Smooth muscle cell (in vitro differentiated cells): ENCODE data around the gene DLX1. TPM values are rescaled to one million over a fixed set of nuclear protein-coding genes. Genes with fewer than 3 reads are reported as not detected.
"Not testable (repeated sequence)": the region's sequence is repeated elsewhere in the genome, so short reads cannot be mapped to it uniquely, and the experiment has no call there.

Source experiments
- DNase-seq: peaks from one replicate; lab custom pipeline; 2025; ENCODE audit not compliant: unreplicated experiment; lab: John Stamatoyannopoulos, UW
- H2AFZ ChIP-seq: fragments of 200-600 bp; sonication (generic); 2 replicates; pipeline ENCODE4 v1.6.0; 2016; ENCODE audit warnings: antibody characterized with exemption, low read depth, mild to moderate bottlenecking
- H3F3A ChIP-seq: fragments of 200-600 bp; sonication (generic); 2 replicates; pipeline ENCODE4 v1.6.0; 2017; ENCODE audit warnings: antibody characterized with exemption, low read depth
- H3K27ac ChIP-seq: fragments of 200-600 bp; sonication (generic); 2 replicates; pipeline ENCODE4 v1.5.1; 2016; ENCODE audit warnings: low read depth, mild to moderate bottlenecking
- H3K27me3 ChIP-seq: fragments of 200-600 bp; sonication (generic); 2 replicates; pipeline ENCODE4 v1.6.1; 2016; ENCODE audit warnings: low read depth, mild to moderate bottlenecking
- H3K36me3 ChIP-seq: fragments of 200-600 bp; sonication (generic); 2 replicates; pipeline ENCODE4 v1.5.1; 2016; ENCODE audit warnings: low read depth
- H3K4me1 ChIP-seq: fragments of 200-600 bp; sonication (generic); 2 replicates; pipeline ENCODE4 v1.5.1; 2016; ENCODE audit warnings: low read depth
- H3K4me2 ChIP-seq: fragments of 200-600 bp; sonication (generic); 2 replicates; pipeline ENCODE4 v1.6.0; 2016; ENCODE audit warnings: mild to moderate bottlenecking
- H3K4me3 ChIP-seq: fragments of 200-600 bp; sonication (generic); 2 replicates; pipeline ENCODE4 v1.5.1; 2016; ENCODE audit warnings: mild to moderate bottlenecking
- H3K79me2 ChIP-seq: fragments of 200-600 bp; sonication (generic); 2 replicates; pipeline ENCODE4 v1.6.0; 2016; ENCODE audit warnings: low read depth, mild to moderate bottlenecking
- H3K9ac ChIP-seq: fragments of 200-600 bp; sonication (generic); 2 replicates; pipeline ENCODE4 v1.6.0; 2016; ENCODE audit warnings: low read depth
- H3K9me3 ChIP-seq: fragments of 200-600 bp; sonication (generic); replicated peaks from 2 replicates; pipeline ENCODE4 v1.5.1; 2016; ENCODE audit warnings: low read depth
- H4K20me1 ChIP-seq: fragments of 200-600 bp; sonication (generic); 2 replicates; pipeline ENCODE4 v1.6.0; 2016; ENCODE audit warnings: low read depth
- CTCF ChIP-seq: fragments of 200-600 bp; sonication (generic); IDR thresholded peaks from 2 replicates; pipeline ENCODE4 v1.5.1; 2017; ENCODE audit warnings: borderline replicate concordance, mild to moderate bottlenecking, antibody characterized with exemption; ENCODE audit not compliant: insufficient read depth, poor library complexity, severe bottlenecking
- WGBS: methylation state at CpG from one replicate; pipeline ENCODE4 v1.1.7; 2016; ENCODE audit warnings: low lambda C conversion rate; 5-methylcytosine and 5-hydroxymethylcytosine counted together
- polyA plus RNA-seq: library from polyadenylated mRNA; unstranded; fragments of >200 nt; fragmentation: Nextera tagmentation; extraction: Ambion mirVana; gene quantifications from 2 replicates; pipeline ENCODE4 v1.2.1, GENCODE V29; 2016
- total RNA-seq: library from RNA; depleted of rRNA; stranded (reverse); fragments of >200 nt; gene quantifications from 2 replicates; pipeline ENCODE4 v1.2.3, GENCODE V29; 2014

Gene DLX1
- total and polyA plus RNA-seq, 2 experiments from 2014 or later, result 3.3 to 3.5 TPM

GRCh38 chr2:172062402-172063004 is 22.8 kb upstream of the DLX1 start:
- H2AFZ ChIP-seq, result no peak overlapping the region
- TF ChIP-seq CTCF, result no peak
- no peak for DNase-seq
- H3K4me2 ChIP-seq, result no peak overlapping the region
- H3F3A ChIP-seq, result no peaks in the 10 kb centered on the region
- no peak overlapping the region for H3K9ac ChIP-seq
- no peaks in the 10 kb centered on the region for H3K9me3 ChIP-seq
- H3K4me3 ChIP-seq, result no peak overlapping the region
- H3K27me3 ChIP-seq, result no peaks in the 10 kb centered on the region
- H3K27ac ChIP-seq, result no peak overlapping the region
- H3K4me1 ChIP-seq, result no peaks in the 10 kb centered on the region
- 74% methylated on average over 1 of the region's 1 CpG for WGBS
- H3K79me2 ChIP-seq, result no peaks in the 10 kb centered on the region
- H4K20me1 ChIP-seq, result no peaks in the 10 kb centered on the region
- H3K36me3 ChIP-seq, result no peaks in the 10 kb centered on the region

GRCh38 chr2:172063446-172063845 is 21.9 kb upstream of the DLX1 start:
- Histone ChIP-seq H3F3A (no peaks in the 10 kb centered on the region), H2AFZ (no peak overlapping the region), H3K27ac (no peak overlapping the region), H3K27me3 (no peaks in the 10 kb centered on the region), H3K9me3 (no peaks in the 10 kb centered on the region), H3K79me2 (no peaks in the 10 kb centered on the region), H4K20me1 (no peaks in the 10 kb centered on the region), H3K36me3 (no peaks in the 10 kb centered on the region), H3K9ac (no peak overlapping the region), H3K4me2 (no peak overlapping the region), H3K4me3 (no peak overlapping the region), H3K4me1 (no peaks in the 10 kb centered on the region)
- 80% methylated on average over 9 of the region's 9 CpGs for WGBS
- no peak for TF ChIP-seq CTCF
- no peak for DNase-seq

GRCh38 chr2:172065111-172065510 is 20.2 kb upstream of the DLX1 start:
- Histone ChIP-seq H3K79me2 (no peaks in the 10 kb centered on the region), H3K4me1 (no peaks in the 10 kb centered on the region), H3K27ac (no peak overlapping the region), H2AFZ (no peak overlapping the region), H3K4me2 (no peak overlapping the region), H3K9ac (no peak overlapping the region), H3K36me3 (no peaks in the 10 kb centered on the region), H3F3A (no peaks in the 10 kb centered on the region), H3K27me3 (no peaks in the 10 kb centered on the region), H4K20me1 (no peaks in the 10 kb centered on the region), H3K4me3 (no peak overlapping the region), H3K9me3 (no peaks in the 10 kb centered on the region)
- WGBS, result 95% methylated on average over 4 of the region's 4 CpGs
- TF ChIP-seq CTCF, result no peak
- no peak for DNase-seq

GRCh38 chr2:172066394-172066886 is 18.9 kb upstream of the DLX1 start:
- Histone ChIP-seq H3K79me2 (no peaks in the 10 kb centered on the region), H3K4me3 (no peak overlapping the region), H3K36me3 (no peaks in the 10 kb centered on the region), H3K4me1 (no peaks in the 10 kb centered on the region), H3K4me2 (no peak overlapping the region), H4K20me1 (no peaks in the 10 kb centered on the region), H3K27ac (no peak overlapping the region), H2AFZ (no peak overlapping the region), H3K27me3 (no peaks in the 10 kb centered on the region), H3K9me3 (no peaks in the 10 kb centered on the region), H3K9ac (no peak overlapping the region), H3F3A (no peaks in the 10 kb centered on the region)
- 65% methylated on average over 4 of the region's 4 CpGs for WGBS
- no peak for DNase-seq
- no peak for TF ChIP-seq CTCF

GRCh38 chr2:172067905-172068304 is 17.4 kb upstream of the DLX1 start:
- not testable (repeated sequence) for H3K4me3 ChIP-seq, H3K9me3 ChIP-seq
- 94% methylated on average over 4 of the region's 4 CpGs for WGBS

More at GRCh38 chr2:172067905-172068304, 17.4 kb upstream of the DLX1 start:
- not testable (repeated sequence) for H4K20me1 ChIP-seq, H3F3A ChIP-seq, H3K27ac ChIP-seq, H3K4me1 ChIP-seq, H3K4me2 ChIP-seq, H3K79me2 ChIP-seq, H3K27me3 ChIP-seq, DNase-seq, H2AFZ ChIP-seq, H3K9ac ChIP-seq, H3K36me3 ChIP-seq
